ENCODE data around the gene STIP1.

GRCh38 chr11:64250415-64251015, 64.5 kb downstream of the STIP1 start:
- no peak for TF ChIP-seq CTCF (IDR thresholded peaks at IDR 0.05)
- TF ChIP-seq POLR2A (IDR thresholded peaks at IDR 0.05): no peak
